Keratinocyte (primary cell): ENCODE results near the gene PGLYRP2. TPM values are rescaled to one million over a fixed set of nuclear protein-coding genes. Genes with fewer than 3 reads are reported as not detected.

Experiments
- DNase-seq: peaks from one replicate; pipeline ENCODE4 v3.0.0-alpha.2; 2011; ENCODE audit warnings: low read depth, missing footprints, low spot score
- FAIRE-seq: peaks from 2 replicates; lab custom pipeline; 2011; peaks lifted over from hg19 to GRCh38; lab: Jason Lieb, UNC
- H2AFZ ChIP-seq: 2 replicates; pipeline ENCODE4 v1.6.0; 2012; ENCODE audit warnings: low read length, control low read depth, inconsistent platforms; ENCODE audit not compliant: control insufficient read depth
- H3K27ac ChIP-seq: 2 replicates; pipeline ENCODE4 v1.5.1; 2011; ENCODE audit warnings: low read length; ENCODE audit not compliant: control insufficient read depth, insufficient read depth
- H3K27me3 ChIP-seq: 3 replicates; pipeline ENCODE4 v1.6.0; 2011; ENCODE audit warnings: low read length; ENCODE audit not compliant: control insufficient read depth, insufficient read depth; ENCODE audit errors: extremely low read depth
- H3K36me3 ChIP-seq, 2 experiments: 2 replicates in 1 of 2; 3 replicates in 1 of 2; pipeline ENCODE4 v1.5.1; 2011; ENCODE audit warnings: low read length in 2 of 2, mild to moderate bottlenecking in 1 of 2; ENCODE audit not compliant: control insufficient read depth in 2 of 2, insufficient read depth in 2 of 2; ENCODE audit errors: extremely low read depth in 1 of 2
- H3K4me1 ChIP-seq: 3 replicates; pipeline ENCODE4 v1.5.1; 2011; ENCODE audit warnings: low read length; ENCODE audit not compliant: control insufficient read depth, insufficient read depth; ENCODE audit errors: extremely low read depth
- H3K4me2 ChIP-seq: 3 replicates; pipeline ENCODE4 v1.6.0; 2011; ENCODE audit warnings: low read depth, low read length; ENCODE audit not compliant: control insufficient read depth, insufficient read depth; ENCODE audit errors: extremely low read depth
- H3K4me3 ChIP-seq, 3 experiments: fragments of 200-600 bp in 1 of 3; sonication (generic) in 1 of 3; 2 replicates in 2 of 3; 3 replicates in 1 of 3; pipeline ENCODE4 v1.5.1; 2011 to 2016; ENCODE audit warnings: low read length in 3 of 3, mild to moderate bottlenecking in 3 of 3, control low read depth in 2 of 3, inconsistent platforms in 1 of 3, low read depth in 1 of 3, mixed read lengths in 1 of 3, mixed run types in 1 of 3, moderate library complexity in 1 of 3; ENCODE audit not compliant: control insufficient read depth in 2 of 3, insufficient read depth in 2 of 3; ENCODE audit errors: extremely low read depth in 1 of 3
- H3K79me2 ChIP-seq: 2 replicates; pipeline ENCODE4 v1.6.0; 2012; ENCODE audit warnings: low read length; ENCODE audit not compliant: control insufficient read depth, insufficient read depth
- H3K9ac ChIP-seq: 3 replicates; pipeline ENCODE4 v1.6.0; 2011; ENCODE audit warnings: low read length; ENCODE audit not compliant: control insufficient read depth, insufficient read depth; ENCODE audit errors: extremely low read depth
- H3K9me1 ChIP-seq: 3 replicates; pipeline ENCODE4 v1.6.0; 2011; ENCODE audit warnings: low read length; ENCODE audit not compliant: control insufficient read depth, insufficient read depth; ENCODE audit errors: extremely low read depth
- H3K9me3 ChIP-seq: 2 replicates; pipeline ENCODE4 v1.5.1; 2012; ENCODE audit warnings: low read depth, low read length; ENCODE audit not compliant: control insufficient read depth
- H4K20me1 ChIP-seq: 3 replicates; pipeline ENCODE4 v1.6.0; 2011; ENCODE audit warnings: low read length; ENCODE audit not compliant: control insufficient read depth, insufficient read depth; ENCODE audit errors: extremely low read depth
- CTCF ChIP-seq, 3 experiments: IDR thresholded peaks in 1 of 3; conservative IDR thresholded peaks in 1 of 3; optimal IDR thresholded peaks in 1 of 3; 2 replicates in 2 of 3; 3 replicates in 1 of 3; pipeline versions ENCODE3 to v1.5.1; 2011; ENCODE audit warnings: low read length in 3 of 3, mild to moderate bottlenecking in 3 of 3, moderate library complexity in 2 of 3, control low read depth in 1 of 3, inconsistent platforms in 1 of 3; ENCODE audit not compliant: insufficient read depth in 2 of 3; ENCODE audit errors: extremely low read depth in 1 of 3
- EZH2 ChIP-seq: IDR thresholded peaks from one replicate; pipeline ENCODE4 v1.6.1; 2012; ENCODE audit warnings: inconsistent platforms, mild to moderate bottlenecking, low read length, moderate library complexity
- dilution Hi-C: fragments of 300-500 bp; cut with MboI; formaldehyde crosslinking; loops from one replicate; pipeline ENCODE4 v1.7.0; 2020; ENCODE audit warnings: low sequenced_read_pairs; ENCODE audit not compliant: extremely low pct_ligation_motif_present
- polyA plus RNA-seq, 5 experiments: library from polyadenylated mRNA; depleted of rRNA in 3 of 5; stranded (reverse) in 3 of 5; stranded (forward) in 1 of 5; unstranded in 1 of 5; fragments of >200 nt; gene quantifications; 1 replicate in 1 of 5; 2 replicates in 3 of 5; 3 replicates in 1 of 5; pipeline versions ENCODE4 v1.2.1 to v1.2.3, GENCODE V29; 2011 to 2012; ENCODE audit warnings: missing spikeins in 2 of 5, low read depth in 1 of 5, low replicate concordance in 1 of 5

Gene PGLYRP2
- polyA plus RNA-seq, 1 donor (not counting 4 experiments of a cell fraction or from before 2014, with no cell fraction given), result not detected

GRCh38 chr19:15445227-15445605 lies 34.1 kb downstream of the PGLYRP2 start:
- H3K9me1 ChIP-seq, result no peaks in the 10 kb centered on the region
- H3K9me3 ChIP-seq, result no peaks in the 10 kb centered on the region
- no peak overlapping the region for H3K9ac ChIP-seq
- no peaks in the 10 kb centered on the region for H3K36me3 ChIP-seq
- dilution Hi-C loops, result no loop called here
- peaks cover 5% of the 10 kb centered on the region for H3K27me3 ChIP-seq
- no peak for DNase-seq
- H4K20me1 ChIP-seq, result no peaks in the 10 kb centered on the region
- H3K4me1 ChIP-seq, result no peaks in the 10 kb centered on the region
- H3K27ac ChIP-seq, result no peak overlapping the region
- no peak overlapping the region for H3K4me2 ChIP-seq
- no peak overlapping the region for H2AFZ ChIP-seq
- no peak for FAIRE-seq
- H3K79me2 ChIP-seq, result no peaks in the 10 kb centered on the region
- TF ChIP-seq CTCF (optimal IDR thresholded peaks at IDR 0.05 in 1 of 3, IDR thresholded peaks at IDR 0.05 in 1 of 3, conservative IDR thresholded peaks at IDR 0.05 in 1 of 3; ENCODE audit: extremely low read depth in 1 of 3, insufficient read depth in 2 of 3, low read length in 3 of 3) (no peak), EZH2 (no peak)
- H3K4me3 ChIP-seq, result no peak overlapping the region

- no peaks in the 10 kb centered on the region for H4K20me1 ChIP-seq
- no peaks in the 10 kb centered on the region for H3K4me1 ChIP-seq
- no peaks in the 10 kb centered on the region for H3K36me3 ChIP-seq
- DNase-seq (no peak), FAIRE-seq (no peak)
- TF ChIP-seq EZH2 (no peak), CTCF (optimal IDR thresholded peaks at IDR 0.05 in 1 of 3, IDR thresholded peaks at IDR 0.05 in 1 of 3, conservative IDR thresholded peaks at IDR 0.05 in 1 of 3; ENCODE audit: extremely low read depth in 1 of 3, insufficient read depth in 2 of 3, low read length in 3 of 3) (no peak)
- no peak overlapping the region for H3K9ac ChIP-seq
- no peak overlapping the region for H3K27ac ChIP-seq
- dilution Hi-C loops, result no loop called here
- H3K4me2 ChIP-seq, result no peak overlapping the region
- no peaks in the 10 kb centered on the region for H3K79me2 ChIP-seq
- H2AFZ ChIP-seq, result no peak overlapping the region
- H3K4me3 ChIP-seq, result no peak overlapping the region
- no peaks in the 10 kb centered on the region for H3K9me3 ChIP-seq
- no peaks in the 10 kb centered on the region for H3K9me1 ChIP-seq
- peaks cover 5% of the 10 kb centered on the region for H3K27me3 ChIP-seq
Observed at GRCh38 chr19:15444505-15445226, 34.6 kb downstream of the PGLYRP2 start.
